ENCODE results near the gene PRAMEF12.

DNA sequence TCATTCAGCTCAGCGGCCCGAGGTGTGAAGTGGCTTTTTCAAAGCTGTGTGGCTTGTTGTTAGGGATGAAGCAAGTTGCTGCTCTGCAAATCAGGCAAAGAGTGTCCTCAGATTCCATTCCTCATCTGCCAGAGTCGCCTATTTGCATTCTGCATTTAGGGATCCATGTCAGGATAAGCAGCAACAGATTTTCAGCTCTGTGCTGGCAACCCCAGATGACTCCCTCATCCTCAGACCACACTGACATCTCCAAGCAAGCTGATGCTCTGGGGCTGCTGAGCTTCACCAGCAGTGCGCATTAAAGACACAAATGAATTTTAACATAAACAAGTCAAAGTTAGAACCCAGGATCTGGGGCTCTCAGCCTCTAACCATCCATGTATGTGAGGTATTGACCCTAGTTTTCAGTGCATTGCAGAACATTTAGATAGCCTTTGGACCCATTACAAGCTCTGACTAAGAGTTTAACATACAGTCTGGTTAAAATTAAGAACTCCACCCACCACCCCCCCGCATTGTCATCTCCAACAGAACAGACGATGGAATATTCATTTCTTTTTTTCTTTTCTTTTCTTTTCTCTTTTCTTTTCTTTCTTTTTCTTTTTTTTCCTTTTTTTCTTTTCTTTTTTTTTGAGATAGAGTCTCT, 16.6 kb upstream of the PRAMEF12 start:
- TF ChIP-seq POLR2AphosphoS5 (IDR thresholded peaks at IDR 0.05) (no peak), CTCF (IDR thresholded peaks at IDR 0.05) (no peak)
